ENCODE data around the gene NBPF1. TPM values are rescaled to one million over a fixed set of nuclear protein-coding genes. Genes with fewer than 3 reads are reported as not detected.
"Not testable (repeated sequence)": the region's sequence is repeated elsewhere in the genome, so short reads cannot be mapped to it uniquely, and the experiment has no call there.

Gene NBPF1
- total RNA-seq (100 to 1,000 TPM in 1 of 7 donors, 10 to 100 TPM in 6; 30.4 to 111 (median 55.9) TPM), polyA plus RNA-seq (10 to 100 TPM; 14.7 to 78.8 TPM)
- long read RNA-seq, donor 1, partial matches to known transcripts: 57 of 77 reads
- long read RNA-seq, donor 1, other reads (novel, unspliced or antisense): 19 of 77 reads
- long read RNA-seq, donor 2, transcript NBPF1-205 (3 exons, 2,755 nt): major isoform, 21 of 27 reads
- long read RNA-seq, donor 2, partial matches to known transcripts: 0 of 27 reads
- long read RNA-seq, donor 2, other reads (novel, unspliced or antisense): 0 of 27 reads
- long read RNA-seq, donor 3, transcript NBPF1-205 (3 exons, 2,755 nt): major isoform, 10 of 27 reads
- long read RNA-seq, donor 3, partial matches to known transcripts: 6 of 27 reads
- long read RNA-seq, donor 3, other reads (novel, unspliced or antisense): 10 of 27 reads

DNA sequence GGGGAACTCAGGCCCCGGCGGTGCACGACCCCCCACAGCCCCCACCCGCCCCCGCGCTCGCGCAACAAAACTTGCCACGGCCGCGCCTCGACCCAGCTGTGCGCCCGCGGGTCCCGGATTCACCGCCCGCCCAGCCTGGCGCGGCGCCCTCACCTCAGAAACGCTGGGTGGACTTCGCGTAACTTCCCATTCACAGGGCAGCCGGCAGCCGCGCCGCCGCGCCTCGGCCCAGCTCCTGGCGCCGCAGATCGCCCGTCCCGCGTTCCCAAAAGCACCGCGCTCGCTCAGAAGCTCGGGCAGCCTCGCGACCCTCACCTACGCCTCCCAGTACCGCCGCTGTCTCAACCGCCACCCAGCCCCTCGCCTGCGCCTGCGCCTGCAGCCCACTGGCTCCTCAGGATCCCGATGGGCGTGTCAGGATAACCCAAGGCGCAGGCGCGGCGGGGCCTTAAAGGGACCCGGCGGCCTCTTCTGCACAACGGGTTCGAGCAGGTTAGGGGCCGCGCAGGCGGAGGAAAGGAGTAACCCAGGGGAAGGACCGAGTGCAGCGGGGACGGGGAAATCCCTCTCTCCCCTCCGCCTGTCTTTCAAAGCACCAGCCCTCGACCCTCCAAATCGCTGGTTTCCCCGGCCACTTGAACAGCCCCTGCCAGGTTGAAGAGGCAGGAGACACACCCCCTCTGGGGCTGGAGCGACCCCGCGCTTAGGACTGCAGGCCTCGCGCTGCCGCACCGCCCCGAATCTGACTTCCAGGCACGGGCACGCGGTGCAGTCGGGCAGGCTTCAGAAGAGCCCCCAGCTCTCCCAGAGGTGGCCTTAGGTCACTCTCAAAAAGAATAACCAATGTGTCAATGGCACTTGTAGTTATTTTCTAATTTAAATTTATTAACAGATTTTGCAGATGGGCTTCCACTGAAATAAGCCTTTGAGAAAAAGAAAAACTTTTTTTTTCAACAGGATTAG, at the start of gene NBPF1:
TSS of gene NBPF1 (minus strand) at position 380 of the 963 bp plus-strand sequence.
- intact Hi-C loops (cut with DNase I): no loop called here
- Histone ChIP-seq H3K27ac (peak within 1 kb of the TSS; percentile 51 to 73), H3K27me3 (no peaks in the 10 kb centered on the region), H3K4me1 (ENCODE audit: insufficient read depth) (peaks cover 3% of the 10 kb centered on the region), H3K36me3 (no peaks in the 10 kb centered on the region), H3K4me3 (peak within 1 kb of the TSS; percentile 51), H3K9me3 (no peaks in the 10 kb centered on the region)
- DNase-seq: peak; percentile 94 to 97 (median 95)
- TF ChIP-seq EP300 (IDR thresholded peaks at IDR 0.05): peak; percentile 14
- TF ChIP-seq, protein P1, sequence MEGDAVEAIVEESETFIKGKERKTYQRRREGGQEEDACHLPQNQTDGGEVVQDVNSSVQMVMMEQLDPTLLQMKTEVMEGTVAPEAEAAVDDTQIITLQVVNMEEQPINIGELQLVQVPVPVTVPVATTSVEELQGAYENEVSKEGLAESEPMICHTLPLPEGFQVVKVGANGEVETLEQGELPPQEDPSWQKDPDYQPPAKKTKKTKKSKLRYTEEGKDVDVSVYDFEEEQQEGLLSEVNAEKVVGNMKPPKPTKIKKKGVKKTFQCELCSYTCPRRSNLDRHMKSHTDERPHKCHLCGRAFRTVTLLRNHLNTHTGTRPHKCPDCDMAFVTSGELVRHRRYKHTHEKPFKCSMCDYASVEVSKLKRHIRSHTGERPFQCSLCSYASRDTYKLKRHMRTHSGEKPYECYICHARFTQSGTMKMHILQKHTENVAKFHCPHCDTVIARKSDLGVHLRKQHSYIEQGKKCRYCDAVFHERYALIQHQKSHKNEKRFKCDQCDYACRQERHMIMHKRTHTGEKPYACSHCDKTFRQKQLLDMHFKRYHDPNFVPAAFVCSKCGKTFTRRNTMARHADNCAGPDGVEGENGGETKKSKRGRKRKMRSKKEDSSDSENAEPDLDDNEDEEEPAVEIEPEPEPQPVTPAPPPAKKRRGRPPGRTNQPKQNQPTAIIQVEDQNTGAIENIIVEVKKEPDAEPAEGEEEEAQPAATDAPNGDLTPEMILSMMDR (IDR thresholded peaks at IDR 0.05): no peak
- TF ChIP-seq POLR2A (IDR thresholded peaks at IDR 0.05): peak; percentile 77
- WGBS, 3 donors: 0% methylated on average over 82 of the region's 82 CpGs

GRCh38 chr1:16658234-16658633, 44.9 kb upstream of the NBPF1 start:
- WGBS, 3 donors: 81 to 86% (median 82%) methylated on average over 20 to 21 of the region's 32 CpGs
- H3K4me3 ChIP-seq; intact Hi-C loops (cut with DNase I); H3K27me3 ChIP-seq; H3K36me3 ChIP-seq; H3K27ac ChIP-seq; H3K9me3 ChIP-seq; H3K4me1 ChIP-seq (ENCODE audit: insufficient read depth); DNase-seq: not testable (repeated sequence)

GRCh38 chr1:16656981-16657683, 43.8 kb upstream of the NBPF1 start:
- intact Hi-C loops (cut with DNase I); H3K36me3 ChIP-seq; H3K4me3 ChIP-seq; H3K27me3 ChIP-seq; H3K27ac ChIP-seq; H3K9me3 ChIP-seq; DNase-seq; H3K4me1 ChIP-seq (ENCODE audit: insufficient read depth): not testable (repeated sequence)
- 97% methylated on average over 2 of the region's 14 CpGs; no CpG with 5 or more reads in 2 of the 3 donors for WGBS, 3 donors

GRCh38 chr1:16656574-16656973, 43.2 kb upstream of the NBPF1 start:
- H3K9me3 ChIP-seq; H3K36me3 ChIP-seq; DNase-seq; H3K27ac ChIP-seq; H3K4me3 ChIP-seq; H3K4me1 ChIP-seq (ENCODE audit: insufficient read depth); H3K27me3 ChIP-seq; intact Hi-C loops (cut with DNase I): not testable (repeated sequence)
- WGBS, 3 donors: no CpG with 5 or more reads among the region's 6 CpGs

GRCh38 chr1:16651560-16651959, 38.2 kb upstream of the NBPF1 start:
- DNase-seq; H3K36me3 ChIP-seq; intact Hi-C loops (cut with DNase I); H3K27ac ChIP-seq; H3K4me3 ChIP-seq; H3K9me3 ChIP-seq; H3K27me3 ChIP-seq; H3K4me1 ChIP-seq (ENCODE audit: insufficient read depth): not testable (repeated sequence)
- WGBS, 3 donors: 96 to 100% (median 97%) methylated on average over 1 of the region's 1 CpG

DNA sequence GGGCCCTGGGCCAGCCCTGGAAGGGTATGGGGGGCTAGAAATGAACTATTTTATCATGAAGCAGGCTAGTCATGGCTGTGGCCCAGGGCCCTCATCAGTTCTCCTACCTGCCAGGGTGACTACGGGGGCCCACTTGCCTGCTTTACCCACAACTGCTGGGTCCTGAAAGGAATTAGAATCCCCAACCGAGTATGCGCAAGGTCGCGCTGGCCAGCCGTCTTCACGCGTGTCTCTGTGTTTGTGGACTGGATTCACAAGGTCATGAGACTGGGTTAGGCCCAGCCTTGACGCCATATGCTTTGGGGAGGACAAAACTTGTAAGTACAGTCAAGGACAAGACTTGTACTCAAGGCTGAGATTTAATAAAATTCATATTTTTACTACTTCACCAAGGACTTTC, 36.6 kb upstream of the NBPF1 start:
- H3K4me1 ChIP-seq (ENCODE audit: insufficient read depth); H3K4me3 ChIP-seq; H3K27me3 ChIP-seq; H3K27ac ChIP-seq; intact Hi-C loops (cut with DNase I); H3K9me3 ChIP-seq; H3K36me3 ChIP-seq: not testable (repeated sequence)
- peak in 3 of 5 donors; percentile 11 to 42 (median 22) for DNase-seq
- WGBS, 3 donors: 64 to 75% (median 66%) methylated on average over 8 to 9 of the region's 9 CpGs

GRCh38 chr1:16649390-16649789, 36.0 kb upstream of the NBPF1 start:
- H3K9me3 ChIP-seq; intact Hi-C loops (cut with DNase I); H3K36me3 ChIP-seq; H3K27me3 ChIP-seq; H3K4me3 ChIP-seq; H3K27ac ChIP-seq; H3K4me1 ChIP-seq (ENCODE audit: insufficient read depth): not testable (repeated sequence)
- DNase-seq: peak in 4 of 5 donors; percentile 7 to 24 (median 20)
- whole genome bisulfite sequencing, 3 donors: 63 to 92% (median 80%) methylated on average over 3 to 5 of the region's 6 CpGs

DNA sequence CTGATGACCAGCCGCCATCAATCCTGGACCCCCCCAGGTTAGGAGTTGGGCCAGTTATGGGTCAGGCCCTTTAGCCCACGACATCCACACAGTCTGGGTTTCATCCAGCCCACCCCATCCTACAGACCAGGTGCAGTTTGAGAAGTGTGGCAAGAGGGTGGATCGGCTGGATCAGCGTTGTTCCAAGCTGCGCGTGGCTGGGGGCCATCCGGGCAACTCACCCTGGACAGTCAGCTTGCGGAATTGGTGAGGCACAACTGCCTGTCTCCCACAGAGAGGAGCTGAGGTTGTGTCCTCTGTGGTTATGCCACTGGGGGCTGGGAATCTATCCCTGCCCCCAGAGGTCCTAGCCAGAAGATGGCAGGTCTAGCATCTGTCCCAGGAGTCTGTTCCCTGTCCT, 35.4 kb upstream of the NBPF1 start:
- H3K9me3 ChIP-seq; H3K36me3 ChIP-seq; intact Hi-C loops (cut with DNase I); H3K4me3 ChIP-seq; H3K27ac ChIP-seq; H3K4me1 ChIP-seq (ENCODE audit: insufficient read depth); H3K27me3 ChIP-seq: not testable (repeated sequence)
- WGBS, 3 donors: no CpG with 5 or more reads among the region's 8 CpGs
- peak in 3 of 5 donors; percentile 19 to 30 (median 22) for DNase-seq

DNA sequence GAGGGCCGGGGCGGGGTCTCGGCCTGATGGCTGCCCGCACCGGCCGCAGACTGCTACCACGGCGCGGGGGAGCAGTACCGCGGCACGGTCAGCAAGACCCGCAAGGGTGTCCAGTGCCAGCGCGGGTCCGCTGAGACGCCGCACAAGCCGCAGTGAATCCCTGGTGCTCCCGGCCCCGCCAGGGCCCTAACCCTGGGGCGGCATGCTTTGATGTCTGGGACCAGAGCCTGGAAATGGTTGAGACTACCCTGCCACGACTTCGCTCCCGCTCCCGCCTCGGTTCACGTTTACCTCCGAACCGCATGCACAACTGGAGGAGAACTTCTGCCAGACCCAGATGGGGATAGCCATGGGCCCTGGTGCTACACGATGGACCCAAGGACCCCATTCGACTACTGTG, 34.9 kb upstream of the NBPF1 start:
- H3K27ac ChIP-seq; H3K9me3 ChIP-seq; H3K4me3 ChIP-seq; H3K36me3 ChIP-seq; intact Hi-C loops (cut with DNase I); H3K4me1 ChIP-seq (ENCODE audit: insufficient read depth); H3K27me3 ChIP-seq: not testable (repeated sequence)
- peak in 3 of 5 donors; percentile 13 to 36 (median 17) for DNase-seq
- 30 to 48% methylated on average over 8 to 21 of the region's 32 CpGs; no CpG with 5 or more reads in 1 of the 3 donors for WGBS, 3 donors
